Neural progenitor cell (in vitro differentiated cells): Measurements from ENCODE around the gene CCDC188. TPM values are rescaled to one million over a fixed set of nuclear protein-coding genes. Genes with fewer than 3 reads are reported as not detected.

Source experiments
- DNase-seq: peaks from one replicate; pipeline ENCODE4 v3.0.0-alpha.2; 2016; ENCODE audit warnings: low spot score
- H2AFZ ChIP-seq: fragments of 200-600 bp; sonication (generic); replicated peaks from 2 replicates; pipeline ENCODE4 v1.6.1; 2016; ENCODE audit warnings: antibody characterized with exemption
- H3F3A ChIP-seq: fragments of 200-600 bp; sonication (generic); 2 replicates; pipeline ENCODE4 v1.6.1; 2016; ENCODE audit warnings: antibody characterized with exemption, low read depth
- H3K27ac ChIP-seq: fragments of 200-600 bp; sonication (generic); 2 replicates; pipeline ENCODE4 v1.5.1; 2016; ENCODE audit warnings: mild to moderate bottlenecking
- H3K27me3 ChIP-seq: fragments of 200-600 bp; sonication (generic); 2 replicates; pipeline ENCODE4 v1.6.1; 2016; ENCODE audit warnings: mild to moderate bottlenecking, moderate library complexity
- H3K36me3 ChIP-seq: fragments of 200-600 bp; sonication (generic); 2 replicates; pipeline ENCODE4 v1.5.1; 2016
- H3K4me1 ChIP-seq: fragments of 200-600 bp; sonication (generic); 2 replicates; pipeline ENCODE4 v1.6.1; 2016; ENCODE audit warnings: mixed run types
- H3K4me2 ChIP-seq: fragments of 200-600 bp; sonication (generic); 2 replicates; pipeline ENCODE4 v1.6.1; 2016
- H3K4me3 ChIP-seq: fragments of 200-600 bp; sonication (generic); 2 replicates; pipeline ENCODE4 v1.5.1; 2016
- H3K79me2 ChIP-seq: fragments of 200-600 bp; sonication (generic); 2 replicates; pipeline ENCODE4 v1.6.1; 2016; ENCODE audit warnings: low read depth
- H3K9ac ChIP-seq: fragments of 200-600 bp; sonication (generic); 2 replicates; pipeline ENCODE4 v1.6.1; 2016
- H3K9me3 ChIP-seq: fragments of 200-600 bp; sonication (generic); 2 replicates; pipeline ENCODE4 v1.5.1; 2016; ENCODE audit warnings: low read depth
- H4K20me1 ChIP-seq: fragments of 200-600 bp; sonication (generic); 2 replicates; pipeline ENCODE4 v1.6.1; 2016; ENCODE audit warnings: low read depth
- H3K27ac Mint-ChIP-seq: 3 replicates; pipeline ENCODE4 v1.8.0; 2021; ENCODE audit warnings: mixed read lengths
- H3K27me3 Mint-ChIP-seq: 2 replicates; pipeline ENCODE4 v1.8.0; 2022; ENCODE audit warnings: low read depth, mild to moderate bottlenecking, inconsistent platforms, moderate library complexity, mixed read lengths; ENCODE audit not compliant: insufficient read depth
- H3K36me3 Mint-ChIP-seq: 3 replicates; pipeline ENCODE4 v1.8.0; 2021; ENCODE audit warnings: mixed read lengths
- H3K4me1 Mint-ChIP-seq: 3 replicates; pipeline ENCODE4 v1.8.0; 2021; ENCODE audit warnings: mixed read lengths
- H3K4me3 Mint-ChIP-seq: 3 replicates; pipeline ENCODE4 v1.8.0; 2021; ENCODE audit warnings: mild to moderate bottlenecking, moderate library complexity, mixed read lengths
- H3K9me3 Mint-ChIP-seq: 3 replicates; pipeline ENCODE4 v1.8.0; 2020; ENCODE audit warnings: mixed read lengths
- CTCF ChIP-seq: fragments of 200-600 bp; sonication (generic); IDR thresholded peaks from 2 replicates; pipeline ENCODE4 v1.5.1; 2017; ENCODE audit warnings: antibody characterized with exemption, mild to moderate bottlenecking
- EZH2 ChIP-seq: fragments of 200-600 bp; sonication (generic); IDR thresholded peaks from 2 replicates; pipeline ENCODE4 v1.6.1; 2017; ENCODE audit warnings: antibody characterized with exemption, mild to moderate bottlenecking, moderate library complexity
- EZH2phosphoT487 ChIP-seq: fragments of 200-600 bp; sonication (generic); IDR thresholded peaks from 2 replicates; pipeline ENCODE4 v1.6.1; 2017; ENCODE audit warnings: antibody characterized with exemption
- microRNA-seq: library from miRNA; unstranded; fragments of <30 nt; microRNA quantifications from one replicate; pipeline ENCODE4, GENCODE V29; 2016
- small RNA-seq: library from RNA; depleted of rRNA; stranded (forward); fragments of <200 nt; gene quantifications from one replicate; pipeline ENCODE3, GENCODE V24; 2015
- total RNA-seq: library from RNA; depleted of rRNA; stranded (reverse); fragments of >200 nt; gene quantifications from 2 replicates; pipeline ENCODE4 v1.2.3, GENCODE V29; 2015; ENCODE audit warnings: low replicate concordance

Gene CCDC188
- total RNA-seq, 1 donor from 2014 or later = not detected

DNA sequence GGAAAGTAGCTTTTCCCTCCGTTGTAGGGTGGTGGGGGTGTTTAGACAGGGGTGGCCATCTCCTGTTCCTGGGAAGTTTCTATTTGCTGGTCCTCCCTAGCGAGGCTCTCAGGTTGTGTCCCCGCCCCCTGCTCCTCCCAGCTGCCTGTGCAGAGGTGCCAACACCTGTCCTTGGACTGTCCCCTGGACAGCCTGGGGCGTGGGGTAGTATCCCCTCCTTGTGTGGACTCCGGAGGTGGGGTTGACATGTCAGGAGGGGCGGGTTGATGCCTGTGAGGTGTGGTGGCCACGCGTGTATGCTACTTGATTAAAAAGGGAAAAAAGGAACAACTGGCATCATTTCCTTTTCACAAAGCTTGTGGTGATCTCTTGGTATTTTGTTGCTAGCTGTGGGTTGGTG, 49.2 kb downstream of the CCDC188 start:
- H2AFZ ChIP-seq = no peak overlapping the region
- H3F3A ChIP-seq = peaks cover 3% of the 10 kb centered on the region
- Mint-ChIP-seq H3K4me3 (no peak overlapping the region), H3K36me3 (peaks cover 44% of the 10 kb centered on the region), H3K9me3 (no peaks in the 10 kb centered on the region), H3K4me1 (no peaks in the 10 kb centered on the region), H3K27me3 (peaks cover 2% of the 10 kb centered on the region), H3K27ac (no peak overlapping the region)
- H4K20me1 ChIP-seq = peaks cover 85% of the 10 kb centered on the region
- no peak overlapping the region for H3K4me3 ChIP-seq
- peaks cover 25% of the 10 kb centered on the region for H3K36me3 ChIP-seq
- no peaks in the 10 kb centered on the region for H3K9me3 ChIP-seq
- DNase-seq = no peak
- H3K79me2 ChIP-seq = peaks cover 78% of the 10 kb centered on the region
- H3K27ac ChIP-seq = no peak overlapping the region
- no peaks in the 10 kb centered on the region for H3K27me3 ChIP-seq
- H3K4me2 ChIP-seq = no peak overlapping the region
- H3K9ac ChIP-seq = no peak overlapping the region
- H3K4me1 ChIP-seq = no peaks in the 10 kb centered on the region
- TF ChIP-seq CTCF (no peak), EZH2phosphoT487 (no peak), EZH2 (no peak)

GRCh38 chr22:20099099-20099711, 51.6 kb downstream of the CCDC188 start:
- peaks cover 62% of the 10 kb centered on the region for H3K36me3 Mint-ChIP-seq
- no peak overlapping the region for H3K27ac ChIP-seq

More at GRCh38 chr22:20099099-20099711, 51.6 kb downstream of the CCDC188 start:
- no peaks in the 10 kb centered on the region for H3K4me1 Mint-ChIP-seq
- DNase-seq = no peak
- Histone ChIP-seq H3K4me1 (no peaks in the 10 kb centered on the region), H3K9ac (no peak overlapping the region), H3K27me3 (no peaks in the 10 kb centered on the region), H3K4me2 (no peak overlapping the region), H3K36me3 (peaks cover 38% of the 10 kb centered on the region), H4K20me1 (peaks cover 63% of the 10 kb centered on the region), H3K9me3 (no peaks in the 10 kb centered on the region), H3K4me3 (no peak overlapping the region), H3F3A (no peaks in the 10 kb centered on the region), H3K79me2 (peaks cover 88% of the 10 kb centered on the region), H2AFZ (no peak overlapping the region)
- TF ChIP-seq EZH2 (no peak), CTCF (no peak), EZH2phosphoT487 (no peak)
- H3K27ac Mint-ChIP-seq = no peak overlapping the region
- H3K9me3 Mint-ChIP-seq = no peaks in the 10 kb centered on the region
- no peak overlapping the region for H3K4me3 Mint-ChIP-seq
- no peaks in the 10 kb centered on the region for H3K27me3 Mint-ChIP-seq

Small RNA genes within 50 kb of the gene (microRNA-seq; reads per million reads assigned to microRNA genes)
- gene MIR6816 = not detected

Small RNA genes within 50 kb of the gene (small RNA-seq; reads per million reads assigned to genes)
- not detected for gene MIR6816
- not detected for gene RF00599

Other genes starting within 250 kb of the CCDC188 start
- gene COMT, start 209.3 kb downstream of the CCDC188 start, total RNA-seq = 1.1 and 1.3 TPM in 2 replicates
- 0.19 and 3.1 TPM in 2 replicates for gene TXNRD2, start 209.2 kb downstream of the CCDC188 start, total RNA-seq
- 35.4 and 159 TPM in 2 replicates for gene ARVCF, start 134.2 kb downstream of the CCDC188 start, total RNA-seq
- 9.1 and 10.0 TPM in 2 replicates for gene TANGO2, start 129.9 kb downstream of the CCDC188 start, total RNA-seq
- 29.1 and 39.7 TPM in 2 replicates for gene DGCR8, start 70.8 kb downstream of the CCDC188 start, total RNA-seq
- gene RANBP1, start 35.0 kb downstream of the CCDC188 start, total RNA-seq = 874 and 918 TPM in 2 replicates
- 24.3 and 39.7 TPM in 2 replicates for gene TRMT2A, start 33.8 kb downstream of the CCDC188 start, total RNA-seq
- 7.1 and 11.4 TPM in 2 replicates for gene ZDHHC8, start 19.3 kb downstream of the CCDC188 start, total RNA-seq
- gene RTN4R, start 117.3 kb upstream of the CCDC188 start, total RNA-seq = 6.3 and 20.9 TPM in 2 replicates
- 22.3 and 59.2 TPM in 2 replicates for gene DGCR6L, start 169.0 kb upstream of the CCDC188 start, total RNA-seq
- gene ZNF74, start 243.1 kb upstream of the CCDC188 start, total RNA-seq = 19.4 and 54.0 TPM in 2 replicates